AG10803 (cell line): ENCODE measurements around the gene PRDM15.
A peak's percentile ranks its signal among the peaks of the same experiment; 100 is the strongest.

Experiments
- DNase-seq: peaks from one replicate; pipeline ENCODE4 v3.0.0; 2010; ENCODE audit warnings: low read depth
- H3K4me3 ChIP-seq: 2 replicates; pipeline ENCODE4 v1.5.1; 2011; ENCODE audit warnings: mild to moderate bottlenecking, low read length, control low read depth
- CTCF ChIP-seq: conservative IDR thresholded peaks from 2 replicates; pipeline ENCODE4 v1.5.1; 2011; ENCODE audit warnings: mild to moderate bottlenecking, low read length, control low read depth, inconsistent platforms

Gene PRDM15

DNA sequence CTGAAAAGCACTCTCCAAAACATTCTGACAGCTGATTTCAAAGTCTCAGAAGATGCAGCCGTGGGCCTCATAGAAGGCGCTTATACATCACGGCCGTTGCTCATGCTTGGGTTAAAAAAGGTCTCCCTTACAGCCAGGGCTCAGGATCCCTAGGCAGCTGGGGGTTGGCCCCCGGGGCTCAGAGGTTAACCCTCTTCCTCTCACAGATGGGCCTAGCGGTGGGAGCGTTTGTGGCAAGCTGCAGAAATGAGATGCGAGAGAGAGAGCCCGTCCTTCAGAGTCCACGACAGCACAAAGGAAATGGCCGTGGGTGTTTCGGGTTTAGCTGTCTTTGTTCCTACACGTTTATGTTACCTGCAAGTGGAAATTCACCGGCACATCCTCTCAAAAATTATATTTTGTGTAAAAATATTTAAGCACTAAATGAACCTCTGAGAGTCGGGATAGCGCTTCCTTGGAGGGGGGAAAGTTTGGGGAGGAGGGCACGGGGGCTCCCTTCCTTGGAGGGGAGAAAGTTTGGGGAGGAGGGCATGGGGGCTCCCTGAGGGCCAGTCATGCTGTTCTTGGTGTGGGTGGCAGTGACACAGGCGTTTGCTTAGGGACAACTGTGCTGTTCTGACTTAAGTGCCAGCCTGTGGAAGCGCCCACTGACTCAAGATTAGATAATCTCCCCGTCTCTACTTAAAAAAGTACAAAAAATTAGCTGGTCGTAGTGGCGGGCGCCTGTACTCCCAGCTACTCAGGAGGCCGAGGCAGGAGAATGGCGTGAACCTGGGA is 20.5 kb upstream of the PRDM15 start:
- no peak for DNase-seq
- H3K4me3 ChIP-seq = no peak overlapping the region
- no peak for TF ChIP-seq CTCF

- DNase-seq = no peak
- H3K4me3 ChIP-seq = no peak overlapping the region
- no peak for TF ChIP-seq CTCF
These were observed 19.9 kb upstream of the PRDM15 start for GRCh38 chr21:41898998-41899397.

GRCh38 chr21:41897700-41898099 is 18.6 kb upstream of the PRDM15 start:
- TF ChIP-seq CTCF = no peak
- no peak overlapping the region for H3K4me3 ChIP-seq
- no peak for DNase-seq

DNA sequence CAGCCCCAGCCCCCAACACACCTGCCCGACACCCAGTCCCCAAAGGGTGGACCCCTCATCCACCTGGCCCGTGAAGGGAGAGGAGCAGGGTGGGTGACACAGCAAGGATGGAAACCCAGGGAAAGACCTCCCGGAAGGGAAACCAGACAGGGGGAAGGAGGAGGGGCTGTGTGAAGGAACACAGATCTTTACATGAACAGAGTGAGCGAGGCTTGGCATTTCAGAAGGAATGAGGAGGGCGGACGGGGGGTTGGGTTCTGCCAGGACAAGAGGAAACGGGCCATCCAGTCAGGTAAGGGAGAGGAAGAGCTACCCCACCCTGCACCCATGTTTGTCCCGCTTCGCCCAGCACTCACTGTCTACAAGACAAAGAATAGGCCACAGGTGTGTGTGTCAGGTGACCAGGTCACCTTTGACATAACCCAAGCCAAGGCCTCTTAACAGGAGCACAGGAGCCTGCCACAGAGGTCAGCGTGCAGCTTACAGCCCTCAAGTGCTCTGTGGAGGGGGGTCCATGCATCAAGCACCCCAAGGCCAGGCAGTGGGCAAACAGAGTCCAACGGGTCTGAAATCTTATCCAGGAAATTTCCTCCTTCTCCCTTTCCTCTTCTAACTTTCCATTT is 18.0 kb upstream of the PRDM15 start:
- no peak overlapping the region for H3K4me3 ChIP-seq
- TF ChIP-seq CTCF = no peak
- no peak for DNase-seq

- TF ChIP-seq CTCF = no peak
- DNase-seq = no peak
- no peak overlapping the region for H3K4me3 ChIP-seq
These were observed 16.7 kb upstream of the PRDM15 start for GRCh38 chr21:41895643-41896493.

DNA sequence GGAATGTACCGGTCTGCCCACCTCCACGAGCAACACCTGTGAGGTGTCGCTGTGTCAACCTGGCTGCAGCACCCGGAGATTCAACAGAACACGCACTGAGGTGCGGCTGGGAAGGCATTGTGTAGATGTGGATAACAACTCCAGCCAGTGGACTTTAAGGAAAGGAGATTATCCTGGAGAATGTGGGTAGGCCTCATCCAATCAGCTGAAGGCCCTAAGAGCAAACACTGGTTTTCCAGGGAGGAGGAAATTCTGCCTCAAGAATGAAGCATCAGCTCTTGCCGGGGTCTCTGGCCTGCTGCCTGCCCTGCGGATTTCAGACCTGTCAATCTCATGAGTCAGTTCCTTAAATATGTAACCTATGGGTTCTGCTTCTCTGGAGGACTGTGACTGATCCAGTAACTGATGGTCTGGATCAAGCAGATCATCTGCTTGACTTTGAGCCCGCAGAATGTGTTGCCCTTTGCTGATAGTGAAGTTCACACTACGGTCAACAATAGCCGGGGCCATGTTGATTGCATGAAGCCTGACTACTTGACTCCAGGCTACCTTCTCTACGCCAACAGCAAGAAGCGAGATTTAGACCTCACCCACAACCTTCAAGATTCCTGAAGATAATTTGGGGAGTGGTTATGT is 15.9 kb upstream of the PRDM15 start:
- H3K4me3 ChIP-seq = no peak overlapping the region
- no peak for TF ChIP-seq CTCF
- peak; percentile 39 for DNase-seq
